GM19099 (cell line): Measurements from ENCODE around the gene EPS8L3.

ENCODE experiments used
- POLR2A ChIP-seq: IDR thresholded peaks from 3 replicates; pipeline ENCODE4 v1.6.1; 2011; ENCODE audit warnings: low read depth; ENCODE audit not compliant: insufficient read length; ENCODE audit errors: extremely low read depth

The EPS8L3 gene

GRCh38 chr1:109787845-109788601 is 24.3 kb upstream of the EPS8L3 start:
- TF ChIP-seq POLR2A, result no peak

GRCh38 chr1:109787211-109787844 is 23.6 kb upstream of the EPS8L3 start:
- no peak for TF ChIP-seq POLR2A

DNA sequence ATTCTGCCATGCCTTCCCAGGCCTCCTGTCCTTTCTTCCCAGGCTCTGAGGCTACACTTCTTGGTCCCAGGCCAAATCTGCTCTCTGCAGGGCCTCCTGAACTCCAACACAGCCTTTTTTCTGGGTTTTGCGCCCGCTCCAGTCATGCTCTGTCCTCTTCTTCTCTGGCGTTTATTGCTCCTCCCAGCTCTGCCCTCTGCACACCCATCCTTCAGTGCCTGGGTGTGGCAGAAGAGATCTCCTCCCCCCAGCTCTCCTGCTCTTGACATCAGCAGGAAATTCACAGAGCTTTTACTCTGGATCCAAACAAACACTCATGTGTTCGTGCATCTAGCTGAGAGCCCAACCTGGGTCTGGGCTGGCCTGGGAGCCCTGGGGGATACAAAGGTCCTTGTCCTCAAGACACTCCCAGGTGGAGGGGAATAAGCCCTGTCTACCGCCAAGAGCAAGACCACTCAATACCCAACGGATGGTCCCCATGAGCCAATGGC is 22.9 kb upstream of the EPS8L3 start:
- TF ChIP-seq POLR2A, result no peak

DNA sequence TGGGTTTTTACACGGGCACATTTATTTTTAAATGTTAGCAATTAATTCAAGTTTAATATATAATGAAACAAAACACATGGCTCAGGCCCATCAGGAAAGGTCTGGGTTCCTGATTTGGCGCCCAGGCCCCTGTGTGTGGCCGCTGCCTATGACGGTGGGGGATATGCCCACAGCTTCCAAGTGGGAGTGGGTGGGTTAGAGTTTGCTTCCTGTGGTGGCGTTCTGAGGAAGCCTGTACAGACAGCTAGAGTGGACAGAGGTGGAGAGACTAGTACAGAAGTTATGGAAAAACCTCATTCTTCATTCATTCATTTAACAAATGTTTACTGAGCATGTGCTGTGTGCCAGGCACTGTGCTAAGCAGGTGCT is 22.4 kb upstream of the EPS8L3 start:
- no peak for TF ChIP-seq POLR2A

GRCh38 chr1:109785446-109786111 is 21.9 kb upstream of the EPS8L3 start:
- TF ChIP-seq POLR2A, result no peak

DNA sequence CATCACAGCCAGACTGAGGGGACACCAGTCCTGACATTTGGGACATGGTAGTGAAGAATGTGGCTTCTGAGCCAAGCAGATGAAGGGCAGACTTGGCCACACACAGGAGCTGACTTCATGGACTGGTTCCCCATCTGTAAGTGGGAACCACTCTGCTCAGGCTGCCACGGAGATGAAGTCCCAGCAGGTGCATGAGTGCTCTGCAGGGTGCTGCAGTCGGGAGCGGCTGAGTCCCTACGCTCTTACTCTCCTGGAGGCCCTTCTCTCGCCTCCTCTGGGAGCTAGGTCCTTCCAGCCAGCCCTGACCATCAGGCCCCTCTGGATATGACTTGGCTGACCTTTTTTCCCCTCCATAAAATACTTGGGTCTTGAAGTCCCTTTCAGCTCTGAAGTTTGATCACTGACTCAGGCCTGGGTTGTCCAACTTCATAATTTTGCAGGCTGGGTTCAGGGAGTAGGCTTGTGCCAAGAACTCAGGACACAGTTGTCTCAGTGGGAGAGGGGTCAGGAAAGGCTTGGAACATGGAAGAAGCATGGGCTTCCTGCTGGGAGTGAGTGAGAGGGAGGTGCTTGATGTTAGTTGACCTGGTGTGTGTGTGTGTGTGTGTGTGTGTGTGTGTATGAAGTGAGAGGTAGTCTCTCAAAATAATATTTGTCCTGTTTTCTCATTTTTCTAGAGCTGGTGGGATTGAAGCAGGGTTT is 21.0 kb upstream of the EPS8L3 start:
- no peak for TF ChIP-seq POLR2A

DNA sequence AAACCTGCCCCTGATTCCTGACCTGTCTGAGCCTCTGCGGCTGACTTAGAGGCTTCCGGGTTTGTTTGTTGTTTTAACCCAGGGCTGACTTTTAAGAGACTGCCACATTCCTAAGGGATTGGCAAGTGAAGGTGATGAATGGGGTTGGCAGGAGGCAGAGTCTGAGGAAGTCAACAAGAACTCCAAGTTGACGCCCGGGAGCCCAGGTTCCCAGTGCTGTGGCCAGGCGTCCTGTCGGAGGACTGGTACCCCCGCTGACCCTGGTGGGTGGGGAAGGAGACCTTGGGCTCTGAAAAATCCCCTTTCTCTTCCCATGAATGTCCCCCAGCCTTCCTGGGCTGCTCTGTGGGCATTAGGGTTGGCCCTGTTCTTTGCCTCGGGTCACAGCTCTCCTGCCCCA is 19.7 kb upstream of the EPS8L3 start:
- TF ChIP-seq POLR2A, result no peak

- TF ChIP-seq POLR2A, result no peak
Observed at GRCh38 chr1:109782927-109783326, 19.2 kb upstream of the EPS8L3 start.

DNA sequence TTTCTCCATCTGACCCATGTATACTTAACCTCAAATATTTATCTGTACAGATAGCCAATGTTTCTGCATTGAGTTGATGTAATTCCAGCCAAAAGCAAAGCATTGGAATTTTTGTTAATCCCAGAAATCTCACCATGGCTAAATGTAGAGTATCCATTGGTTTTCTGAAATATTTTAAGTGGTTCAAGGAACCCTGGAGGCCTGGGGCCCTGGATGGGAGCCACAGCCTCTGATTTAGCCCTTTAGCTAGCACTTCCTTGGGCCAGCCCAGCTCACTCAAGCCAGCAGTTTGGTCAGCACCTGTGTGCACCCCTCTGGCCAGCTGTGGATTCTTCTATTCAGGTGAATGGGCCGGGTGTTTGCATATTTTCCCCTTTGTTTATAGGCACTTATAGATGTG is 18.8 kb upstream of the EPS8L3 start:
- no peak for TF ChIP-seq POLR2A

DNA sequence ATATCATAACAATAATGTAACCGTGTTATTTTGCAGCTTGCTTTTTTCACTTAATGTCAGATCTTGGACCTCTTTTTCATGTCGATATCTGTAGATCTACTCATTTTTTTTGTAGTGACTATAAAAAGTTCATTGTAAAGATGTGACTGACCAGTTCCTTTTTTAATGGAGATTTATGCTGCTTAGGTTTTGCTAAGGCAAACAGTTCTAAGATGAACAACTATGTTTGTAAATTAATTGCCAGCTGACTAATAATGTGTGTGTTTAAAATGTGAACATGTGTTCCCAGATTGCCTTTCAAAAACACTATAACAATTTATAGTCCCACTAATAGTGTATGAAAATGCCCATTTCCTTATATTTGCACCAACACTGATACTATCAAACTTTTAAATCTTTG is 18.1 kb upstream of the EPS8L3 start:
- no peak for TF ChIP-seq POLR2A

- TF ChIP-seq POLR2A, result no peak
Observed at GRCh38 chr1:109780982-109781381, 17.3 kb upstream of the EPS8L3 start.

GRCh38 chr1:109777980-109778625 is 14.4 kb upstream of the EPS8L3 start:
- TF ChIP-seq POLR2A, result no peak

GRCh38 chr1:109777436-109777835 is 13.7 kb upstream of the EPS8L3 start:
- no peak for TF ChIP-seq POLR2A

DNA sequence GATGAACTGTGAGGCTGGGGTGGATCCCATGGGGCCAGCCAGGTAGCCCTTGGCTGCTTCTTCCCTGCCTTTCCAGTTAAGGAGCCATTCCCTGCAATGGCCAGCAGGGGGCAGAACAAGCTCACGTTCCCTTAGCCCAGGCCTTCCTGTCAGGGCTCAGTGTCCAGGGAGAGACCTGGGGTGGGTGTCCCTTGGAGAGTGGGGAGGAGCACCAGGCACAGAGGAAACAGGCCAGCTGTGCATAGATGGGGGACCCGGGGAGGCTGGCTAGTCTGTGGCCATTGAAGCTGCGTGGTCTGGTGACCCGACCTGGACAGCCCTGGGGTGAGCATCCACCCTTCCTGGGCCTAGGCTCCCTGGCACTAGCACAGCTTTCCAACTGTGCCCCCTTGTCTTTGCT is 13.2 kb upstream of the EPS8L3 start:
- no peak for TF ChIP-seq POLR2A

- no peak for TF ChIP-seq POLR2A
Observed at GRCh38 chr1:109776206-109776835, 12.6 kb upstream of the EPS8L3 start.

- no peak for TF ChIP-seq POLR2A
Observed at GRCh38 chr1:109775398-109775797, 11.7 kb upstream of the EPS8L3 start.
